ENCODE measurements around the gene FILIP1L. TPM values are rescaled to one million over a fixed set of nuclear protein-coding genes. Genes with fewer than 3 reads are reported as not detected.

FILIP1L gene
- total and polyA plus RNA-seq, 4 donors = 4.8 to 18.7 (median 6.7) TPM

- no peaks in the 10 kb centered on the region for H3K4me1 ChIP-seq (ENCODE audit: control insufficient read depth, insufficient read depth, low read length)
- H3K36me3 ChIP-seq (ENCODE audit: control insufficient read depth, insufficient read depth, low read length) = no peaks in the 10 kb centered on the region
- no peak overlapping the region for H3K4me3 ChIP-seq (ENCODE audit: low read depth, low read length)
- DNase-seq (ENCODE audit: low read depth in 4 of 6, low spot score in 6 of 6) = no peak
- H3K27ac ChIP-seq (ENCODE audit: low read depth, low read length) = no peak overlapping the region
- H3K27me3 ChIP-seq (ENCODE audit: control insufficient read depth, insufficient read depth, low read length) = no peaks in the 10 kb centered on the region
- WGBS (ENCODE audit: insufficient coverage) = 100% methylated on average over 1 of the region's 7 CpGs
- H3K9me3 ChIP-seq (ENCODE audit: control insufficient read depth, insufficient read depth, low read length) = no peaks in the 10 kb centered on the region
Observed at GRCh38 chr3:100024520-100025303, 89.6 kb downstream of the FILIP1L start.

GRCh38 chr3:100023595-100023994 is 90.7 kb downstream of the FILIP1L start:
- no peak overlapping the region for H3K27ac ChIP-seq (ENCODE audit: low read depth, low read length)
- no peaks in the 10 kb centered on the region for H3K36me3 ChIP-seq (ENCODE audit: control insufficient read depth, insufficient read depth, low read length)
- no CpG with 5 or more reads among the region's 1 CpG for WGBS (ENCODE audit: insufficient coverage)
- no peak overlapping the region for H3K4me3 ChIP-seq (ENCODE audit: low read depth, low read length)
- no peaks in the 10 kb centered on the region for H3K9me3 ChIP-seq (ENCODE audit: control insufficient read depth, insufficient read depth, low read length)
- H3K4me1 ChIP-seq (ENCODE audit: control insufficient read depth, insufficient read depth, low read length) = no peaks in the 10 kb centered on the region
- DNase-seq (ENCODE audit: low read depth in 4 of 6, low spot score in 6 of 6) = no peak
- no peaks in the 10 kb centered on the region for H3K27me3 ChIP-seq (ENCODE audit: control insufficient read depth, insufficient read depth, low read length)

- Histone ChIP-seq H3K36me3 (ENCODE audit: control insufficient read depth, insufficient read depth, low read length) (no peaks in the 10 kb centered on the region), H3K4me1 (ENCODE audit: control insufficient read depth, insufficient read depth, low read length) (no peaks in the 10 kb centered on the region), H3K4me3 (ENCODE audit: low read depth, low read length) (no peak overlapping the region), H3K9me3 (ENCODE audit: control insufficient read depth, insufficient read depth, low read length) (no peaks in the 10 kb centered on the region), H3K27me3 (ENCODE audit: control insufficient read depth, insufficient read depth, low read length) (no peaks in the 10 kb centered on the region), H3K27ac (ENCODE audit: low read depth, low read length) (no peak overlapping the region)
- DNase-seq (ENCODE audit: low read depth in 4 of 6, low spot score in 6 of 6) = peak in 1 of 6 donors; percentile 87
- WGBS (ENCODE audit: insufficient coverage) = 39% methylated on average over 4 of the region's 5 CpGs
Observed at GRCh38 chr3:100023150-100023549, 91.2 kb downstream of the FILIP1L start.

- Histone ChIP-seq H3K36me3 (ENCODE audit: control insufficient read depth, insufficient read depth, low read length) (no peaks in the 10 kb centered on the region), H3K9me3 (ENCODE audit: control insufficient read depth, insufficient read depth, low read length) (no peaks in the 10 kb centered on the region), H3K4me1 (ENCODE audit: control insufficient read depth, insufficient read depth, low read length) (no peaks in the 10 kb centered on the region), H3K27me3 (ENCODE audit: control insufficient read depth, insufficient read depth, low read length) (no peaks in the 10 kb centered on the region), H3K27ac (ENCODE audit: low read depth, low read length) (no peak overlapping the region), H3K4me3 (ENCODE audit: low read depth, low read length) (no peak overlapping the region)
- DNase-seq (ENCODE audit: low read depth in 4 of 6, low spot score in 6 of 6) = no peak
Observed at GRCh38 chr3:100022506-100022905, 91.8 kb downstream of the FILIP1L start.

GRCh38 chr3:100020876-100021644 is 93.2 kb downstream of the FILIP1L start:
- Histone ChIP-seq H3K4me1 (ENCODE audit: control insufficient read depth, insufficient read depth, low read length) (no peaks in the 10 kb centered on the region), H3K27me3 (ENCODE audit: control insufficient read depth, insufficient read depth, low read length) (no peaks in the 10 kb centered on the region), H3K36me3 (ENCODE audit: control insufficient read depth, insufficient read depth, low read length) (no peaks in the 10 kb centered on the region), H3K27ac (ENCODE audit: low read depth, low read length) (no peak overlapping the region), H3K9me3 (ENCODE audit: control insufficient read depth, insufficient read depth, low read length) (no peaks in the 10 kb centered on the region), H3K4me3 (ENCODE audit: low read depth, low read length) (no peak overlapping the region)
- DNase-seq (ENCODE audit: low read depth in 4 of 6, low spot score in 6 of 6) = no peak
- WGBS (ENCODE audit: insufficient coverage) = 91% methylated on average over 8 of the region's 9 CpGs

- H3K27ac ChIP-seq (ENCODE audit: low read depth, low read length) = no peak overlapping the region
- no peaks in the 10 kb centered on the region for H3K36me3 ChIP-seq (ENCODE audit: control insufficient read depth, insufficient read depth, low read length)
- no peaks in the 10 kb centered on the region for H3K4me1 ChIP-seq (ENCODE audit: control insufficient read depth, insufficient read depth, low read length)
- no peak overlapping the region for H3K4me3 ChIP-seq (ENCODE audit: low read depth, low read length)
- no peak for DNase-seq (ENCODE audit: low read depth in 4 of 6, low spot score in 6 of 6)
- no peaks in the 10 kb centered on the region for H3K27me3 ChIP-seq (ENCODE audit: control insufficient read depth, insufficient read depth, low read length)
- no CpG with 5 or more reads among the region's 1 CpG for WGBS (ENCODE audit: insufficient coverage)
- peaks cover 3% of the 10 kb centered on the region for H3K9me3 ChIP-seq (ENCODE audit: control insufficient read depth, insufficient read depth, low read length)
Observed at GRCh38 chr3:100019719-100020118, 94.6 kb downstream of the FILIP1L start.

- no peak for DNase-seq (ENCODE audit: low read depth in 4 of 6, low spot score in 6 of 6)
- Histone ChIP-seq H3K9me3 (ENCODE audit: control insufficient read depth, insufficient read depth, low read length) (peaks cover 3% of the 10 kb centered on the region), H3K27ac (ENCODE audit: low read depth, low read length) (no peak overlapping the region), H3K4me3 (ENCODE audit: low read depth, low read length) (no peak overlapping the region), H3K4me1 (ENCODE audit: control insufficient read depth, insufficient read depth, low read length) (no peaks in the 10 kb centered on the region), H3K36me3 (ENCODE audit: control insufficient read depth, insufficient read depth, low read length) (no peaks in the 10 kb centered on the region), H3K27me3 (ENCODE audit: control insufficient read depth, insufficient read depth, low read length) (no peaks in the 10 kb centered on the region)
Observed at GRCh38 chr3:100018806-100019205, 95.5 kb downstream of the FILIP1L start.

GRCh38 chr3:100010087-100010417 is 104.2 kb downstream of the FILIP1L start:
- DNase-seq (ENCODE audit: low read depth in 4 of 6, low spot score in 6 of 6) = no peak
- Histone ChIP-seq H3K27ac (ENCODE audit: low read depth, low read length) (no peak overlapping the region), H3K9me3 (ENCODE audit: control insufficient read depth, insufficient read depth, low read length) (peaks cover 1% of the 10 kb centered on the region), H3K27me3 (ENCODE audit: control insufficient read depth, insufficient read depth, low read length) (no peaks in the 10 kb centered on the region), H3K4me3 (ENCODE audit: low read depth, low read length) (no peak overlapping the region), H3K36me3 (ENCODE audit: control insufficient read depth, insufficient read depth, low read length) (no peaks in the 10 kb centered on the region), H3K4me1 (ENCODE audit: control insufficient read depth, insufficient read depth, low read length) (no peaks in the 10 kb centered on the region)
- no CpG with 5 or more reads among the region's 1 CpG for WGBS (ENCODE audit: insufficient coverage)

- no peak for DNase-seq (ENCODE audit: low read depth in 4 of 6, low spot score in 6 of 6)
- no peaks in the 10 kb centered on the region for H3K36me3 ChIP-seq (ENCODE audit: control insufficient read depth, insufficient read depth, low read length)
- no peak overlapping the region for H3K27ac ChIP-seq (ENCODE audit: low read depth, low read length)
- WGBS (ENCODE audit: insufficient coverage) = 100% methylated on average over 1 of the region's 5 CpGs
- no peaks in the 10 kb centered on the region for H3K9me3 ChIP-seq (ENCODE audit: control insufficient read depth, insufficient read depth, low read length)
- no peaks in the 10 kb centered on the region for H3K27me3 ChIP-seq (ENCODE audit: control insufficient read depth, insufficient read depth, low read length)
- no peaks in the 10 kb centered on the region for H3K4me1 ChIP-seq (ENCODE audit: control insufficient read depth, insufficient read depth, low read length)
- no peak overlapping the region for H3K4me3 ChIP-seq (ENCODE audit: low read depth, low read length)
Observed at GRCh38 chr3:100009276-100010086, 104.8 kb downstream of the FILIP1L start.
